Fibroblast of the aortic adventitia (primary cell): ENCODE data around the gene RREB1. TPM values are rescaled to one million over a fixed set of nuclear protein-coding genes. Genes with fewer than 3 reads are reported as not detected.

ENCODE experiments used
- DNase-seq: peaks from one replicate; pipeline ENCODE4 v3.0.0-alpha.2; 2010; ENCODE audit warnings: low read depth
- H3K4me3 ChIP-seq: 2 replicates; pipeline ENCODE4 v1.5.1; 2011; ENCODE audit warnings: low read depth, mild to moderate bottlenecking, control low read depth, low read length, moderate library complexity
- CTCF ChIP-seq: IDR thresholded peaks from 2 replicates; pipeline ENCODE4 v1.5.1; 2011; ENCODE audit warnings: mild to moderate bottlenecking, low read length, control low read depth, inconsistent platforms; ENCODE audit not compliant: insufficient read depth
- total RNA-seq: library from RNA; depleted of rRNA; stranded (reverse); fragments of >200 nt; gene quantifications from 2 replicates; pipeline ENCODE4 v1.2.3, GENCODE V29; 2012; ENCODE audit warnings: low replicate concordance

Gene RREB1
- total RNA-seq, 1 donor, result 17.6 TPM

GRCh38 chr6:7189101-7189758 is 81.5 kb downstream of the RREB1 start:
- no peak overlapping the region for H3K4me3 ChIP-seq
- DNase-seq, result no peak
- TF ChIP-seq CTCF, result no peak

- DNase-seq, result no peak
These were observed 83.0 kb downstream of the RREB1 start for GRCh38 chr6:7190791-7191190.

GRCh38 chr6:7193122-7193521 is 85.4 kb downstream of the RREB1 start:
- DNase-seq, result no peak
- no peak overlapping the region for H3K4me3 ChIP-seq
- TF ChIP-seq CTCF, result no peak

More at GRCh38 chr6:7190791-7191190, 83.0 kb downstream of the RREB1 start:
- TF ChIP-seq CTCF, result no peak
- H3K4me3 ChIP-seq, result no peak overlapping the region

- no peak for TF ChIP-seq CTCF
- no peak overlapping the region for H3K4me3 ChIP-seq
- no peak for DNase-seq
These were observed 86.9 kb downstream of the RREB1 start for GRCh38 chr6:7194657-7195056.

GRCh38 chr6:7195339-7196018 is 87.7 kb downstream of the RREB1 start:
- no peak for TF ChIP-seq CTCF
- DNase-seq, result peak; percentile 29
- no peak overlapping the region for H3K4me3 ChIP-seq

- TF ChIP-seq CTCF, result no peak
- DNase-seq, result peak; percentile 16
- H3K4me3 ChIP-seq, result no peak overlapping the region
These were observed 88.2 kb downstream of the RREB1 start for GRCh38 chr6:7196019-7196402.
